HEK293T (cell line): ENCODE measurements around the gene MTMR3.
A peak's percentile ranks its signal among the peaks of the same experiment; 100 is the strongest.

Experiments
- CTCF ChIA-PET: fragments of 350-600 bp; formaldehyde crosslinking; extraction: SDS; loops from one replicate; lab custom pipeline; 2021; ENCODE audit warnings: antibody characterized with exemption, inconsistent platforms; lab: Yijun Ruan, JAX
- POLR2A ChIA-PET: fragments of 350-600 bp; formaldehyde crosslinking; extraction: SDS; loops from one replicate; lab custom pipeline; 2020; ENCODE audit warnings: antibody characterized with exemption, inconsistent platforms; lab: Yijun Ruan, JAX
- DNase-seq: peaks from one replicate; pipeline ENCODE4 v3.0.0; 2012; ENCODE audit warnings: mixed read lengths; ENCODE audit errors: extremely low spot score
- ARNT ChIP-seq: fragments of 450-650 bp; IDR thresholded peaks from 2 replicates; pipeline ENCODE4 v1.6.1; 2017; ENCODE audit warnings: mild to moderate bottlenecking
- BHLHE40 ChIP-seq: fragments of 450-650 bp; IDR thresholded peaks from 2 replicates; pipeline ENCODE4 v1.6.1; 2016; ENCODE audit warnings: mild to moderate bottlenecking, moderate library complexity, borderline replicate concordance
- CTBP1 ChIP-seq: fragments of 450-650 bp; IDR thresholded peaks from 2 replicates; pipeline ENCODE4 v1.6.1; 2016; ENCODE audit warnings: borderline replicate concordance
- ELF4 ChIP-seq: fragments of 450-650 bp; IDR thresholded peaks from 2 replicates; pipeline ENCODE4 v1.6.1; 2017; ENCODE audit warnings: antibody characterized with exemption
- FOXA1 ChIP-seq: fragments of 450-650 bp; IDR thresholded peaks from 2 replicates; pipeline ENCODE4 v1.6.1; 2016; ENCODE audit warnings: mild to moderate bottlenecking
- FOXK2 ChIP-seq: fragments of 450-650 bp; IDR thresholded peaks from 2 replicates; pipeline ENCODE4 v1.6.1; 2016; ENCODE audit warnings: mild to moderate bottlenecking
- FOXM1 ChIP-seq: fragments of 450-650 bp; IDR thresholded peaks from 2 replicates; pipeline ENCODE4 v1.6.1; 2017; ENCODE audit warnings: mild to moderate bottlenecking, borderline replicate concordance
- HDGF ChIP-seq: fragments of 450-650 bp; IDR thresholded peaks from 2 replicates; pipeline ENCODE4 v1.6.1; 2017; ENCODE audit warnings: antibody characterized with exemption, borderline replicate concordance
- L3MBTL2 ChIP-seq: fragments of 450-650 bp; conservative IDR thresholded peaks from 2 replicates; pipeline ENCODE4 v1.6.1; 2016; ENCODE audit warnings: mild to moderate bottlenecking
- LEF1 ChIP-seq: fragments of 450-650 bp; IDR thresholded peaks from 2 replicates; pipeline ENCODE4 v1.6.1; 2017; ENCODE audit warnings: mild to moderate bottlenecking, borderline replicate concordance
- NFRKB ChIP-seq: fragments of 450-650 bp; IDR thresholded peaks from 2 replicates; pipeline ENCODE4 v1.6.1; 2016; ENCODE audit warnings: mild to moderate bottlenecking, moderate library complexity
- PKNOX1 ChIP-seq: fragments of 450-650 bp; IDR thresholded peaks from 2 replicates; pipeline ENCODE4 v1.6.1; 2016
- SP1 ChIP-seq: fragments of 450-650 bp; IDR thresholded peaks from 2 replicates; pipeline ENCODE4 v1.6.1; 2017
- SUZ12 ChIP-seq: fragments of 450-650 bp; IDR thresholded peaks from 2 replicates; pipeline ENCODE4 v1.6.1; 2016; ENCODE audit warnings: mild to moderate bottlenecking
- TARDBP ChIP-seq: fragments of 450-650 bp; IDR thresholded peaks from 2 replicates; pipeline ENCODE4 v1.6.1; 2016
- ZNF384 ChIP-seq: fragments of 450-650 bp; IDR thresholded peaks from 2 replicates; pipeline ENCODE4 v1.6.1; 2016

The MTMR3 gene

GRCh38 chr22:29979777-29980321 is 96.9 kb downstream of the MTMR3 start:
- ChIA-PET POLR2A (interaction anchor here (1.3 kb wide), 1 partner anchor 213 kb away, joined by 3 read pairs; the partner anchor contains the start of genes UQCR10 and ZMAT5), CTCF (interaction anchor here (0.6 to 1.5 kb wide), 4 partner anchors 9 to 241 kb away, joined by 3 to 4 read pairs (median 4); no protein-coding TSS in a partner anchor)
- no peak for DNase-seq
- no peak for TF ChIP-seq ZNF384
- no peak for TF ChIP-seq CTBP1
- no peak for TF ChIP-seq ELF4
- no peak for TF ChIP-seq HDGF
- no peak for TF ChIP-seq NFRKB
- no peak for TF ChIP-seq PKNOX1
- no peak for TF ChIP-seq TARDBP
- no peak for TF ChIP-seq FOXA1
- no peak for TF ChIP-seq FOXM1
- no peak for TF ChIP-seq BHLHE40
- no peak for TF ChIP-seq SP1
- no peak for TF ChIP-seq LEF1
- TF ChIP-seq SUZ12, result no peak
- no peak for TF ChIP-seq ARNT
- TF ChIP-seq FOXK2, result no peak
- TF ChIP-seq L3MBTL2, result no peak

GRCh38 chr22:29983296-29983917 is 100.4 kb downstream of the MTMR3 start:
- no peak for TF ChIP-seq HDGF
- TF ChIP-seq SUZ12, result no peak
- no peak for TF ChIP-seq CTBP1
- no peak for TF ChIP-seq FOXA1
- peak; percentile 44; the same call in 1 of the 2 replicates for TF ChIP-seq PKNOX1
- DNase-seq, result no peak
- ChIA-PET POLR2A (no interaction called here), CTCF (no interaction called here)

- no peak for DNase-seq
- ChIA-PET CTCF (no interaction called here), POLR2A (no interaction called here)
- TF ChIP-seq SP1, result no peak
- no peak for TF ChIP-seq TARDBP
- TF ChIP-seq LEF1, result no peak
- no peak for TF ChIP-seq L3MBTL2
- TF ChIP-seq SUZ12, result no peak
- no peak for TF ChIP-seq FOXK2
- TF ChIP-seq HDGF, result no peak
- no peak for TF ChIP-seq NFRKB
- no peak for TF ChIP-seq BHLHE40
- no peak for TF ChIP-seq ARNT
- TF ChIP-seq ELF4, result no peak
- TF ChIP-seq CTBP1, result no peak
- TF ChIP-seq FOXA1, result no peak
- TF ChIP-seq PKNOX1, result no peak
- TF ChIP-seq ZNF384, result no peak
- TF ChIP-seq FOXM1, result no peak
Observed at GRCh38 chr22:29985912-29986311, 102.9 kb downstream of the MTMR3 start.

GRCh38 chr22:29987137-29987536 is 104.2 kb downstream of the MTMR3 start:
- CTCF ChIA-PET, result no interaction called here
- TF ChIP-seq L3MBTL2 (no peak), FOXM1 (no peak), ELF4 (no peak), SUZ12 (no peak), HDGF (no peak), FOXK2 (no peak), BHLHE40 (no peak), FOXA1 (no peak), ZNF384 (no peak), TARDBP (no peak), LEF1 (no peak), SP1 (no peak), ARNT (no peak), PKNOX1 (no peak)
- DNase-seq, result no peak
- POLR2A ChIA-PET, result no interaction called here

- ChIA-PET CTCF (interaction anchor here (0.7 kb wide), 1 partner anchor 10 kb away, joined by 3 read pairs; no protein-coding TSS in a partner anchor), POLR2A (no interaction called here)
- TF ChIP-seq SP1, result no peak
- TF ChIP-seq NFRKB, result no peak
- no peak for TF ChIP-seq FOXM1
- TF ChIP-seq BHLHE40, result no peak
- TF ChIP-seq ZNF384, result no peak
- TF ChIP-seq FOXA1, result no peak
- TF ChIP-seq TARDBP, result no peak
- TF ChIP-seq LEF1, result no peak
- no peak for TF ChIP-seq HDGF
- no peak for TF ChIP-seq SUZ12
- DNase-seq, result no peak
Observed at GRCh38 chr22:29988719-29989118, 105.7 kb downstream of the MTMR3 start.
